GM12872 (cell line): ENCODE results near the gene NUP43.

Source experiments
- TF ChIP-seq, protein P1 (sequence below): IDR thresholded peaks from 3 replicates; pipeline ENCODE4 v1.5.1; 2011; ENCODE audit warnings: low read depth, mild to moderate bottlenecking, low read length, moderate library complexity; ENCODE audit not compliant: insufficient read depth

The NUP43 gene, protein sequence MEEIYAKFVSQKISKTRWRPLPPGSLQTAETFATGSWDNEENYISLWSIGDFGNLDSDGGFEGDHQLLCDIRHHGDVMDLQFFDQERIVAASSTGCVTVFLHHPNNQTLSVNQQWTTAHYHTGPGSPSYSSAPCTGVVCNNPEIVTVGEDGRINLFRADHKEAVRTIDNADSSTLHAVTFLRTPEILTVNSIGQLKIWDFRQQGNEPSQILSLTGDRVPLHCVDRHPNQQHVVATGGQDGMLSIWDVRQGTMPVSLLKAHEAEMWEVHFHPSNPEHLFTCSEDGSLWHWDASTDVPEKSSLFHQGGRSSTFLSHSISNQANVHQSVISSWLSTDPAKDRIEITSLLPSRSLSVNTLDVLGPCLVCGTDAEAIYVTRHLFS

DNA sequence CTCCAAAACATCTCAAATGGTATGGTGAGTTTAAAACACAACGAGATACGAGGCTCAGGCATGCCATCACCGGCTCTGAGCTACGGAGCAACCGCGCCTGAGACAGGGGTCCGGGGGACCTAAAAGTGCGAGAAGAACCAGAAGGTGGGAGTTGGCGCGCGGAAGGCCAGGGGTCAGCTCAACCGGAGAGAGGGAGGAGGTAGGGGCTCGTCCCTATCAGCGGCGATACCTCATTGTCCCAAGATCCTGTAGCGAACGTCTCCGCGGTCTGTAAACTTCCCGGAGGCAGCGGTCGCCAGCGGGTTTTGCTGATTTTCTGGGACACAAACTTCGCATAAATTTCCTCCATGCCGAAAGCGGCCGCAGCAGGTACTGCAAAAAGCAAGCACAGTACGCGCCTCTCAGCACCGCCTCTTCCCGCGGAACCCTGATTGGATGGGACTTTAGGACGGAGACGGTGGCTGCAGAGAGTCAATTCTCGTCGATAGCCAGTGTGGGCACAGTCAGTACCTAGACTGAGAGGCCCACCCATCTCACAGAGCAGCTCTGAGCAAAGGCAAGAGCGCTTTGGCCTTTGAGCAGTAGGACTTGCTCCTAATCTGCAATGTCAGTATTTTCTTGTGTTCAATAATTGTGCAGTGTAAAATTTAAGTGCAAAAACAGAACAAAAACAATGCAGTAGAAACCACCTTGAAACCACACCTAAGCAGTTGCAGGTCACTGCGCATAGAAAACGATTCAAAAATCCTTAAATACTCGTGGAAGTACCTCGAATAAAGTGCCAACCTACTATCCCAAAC, at the start of gene NUP43:
Gene NUP43 (minus strand): TSS at position 383 of the 800 bp plus-strand sequence. CDS start 34 bp downstream, at position 349.
- TF ChIP-seq, protein P1, sequence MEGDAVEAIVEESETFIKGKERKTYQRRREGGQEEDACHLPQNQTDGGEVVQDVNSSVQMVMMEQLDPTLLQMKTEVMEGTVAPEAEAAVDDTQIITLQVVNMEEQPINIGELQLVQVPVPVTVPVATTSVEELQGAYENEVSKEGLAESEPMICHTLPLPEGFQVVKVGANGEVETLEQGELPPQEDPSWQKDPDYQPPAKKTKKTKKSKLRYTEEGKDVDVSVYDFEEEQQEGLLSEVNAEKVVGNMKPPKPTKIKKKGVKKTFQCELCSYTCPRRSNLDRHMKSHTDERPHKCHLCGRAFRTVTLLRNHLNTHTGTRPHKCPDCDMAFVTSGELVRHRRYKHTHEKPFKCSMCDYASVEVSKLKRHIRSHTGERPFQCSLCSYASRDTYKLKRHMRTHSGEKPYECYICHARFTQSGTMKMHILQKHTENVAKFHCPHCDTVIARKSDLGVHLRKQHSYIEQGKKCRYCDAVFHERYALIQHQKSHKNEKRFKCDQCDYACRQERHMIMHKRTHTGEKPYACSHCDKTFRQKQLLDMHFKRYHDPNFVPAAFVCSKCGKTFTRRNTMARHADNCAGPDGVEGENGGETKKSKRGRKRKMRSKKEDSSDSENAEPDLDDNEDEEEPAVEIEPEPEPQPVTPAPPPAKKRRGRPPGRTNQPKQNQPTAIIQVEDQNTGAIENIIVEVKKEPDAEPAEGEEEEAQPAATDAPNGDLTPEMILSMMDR = peak; percentile 59

DNA sequence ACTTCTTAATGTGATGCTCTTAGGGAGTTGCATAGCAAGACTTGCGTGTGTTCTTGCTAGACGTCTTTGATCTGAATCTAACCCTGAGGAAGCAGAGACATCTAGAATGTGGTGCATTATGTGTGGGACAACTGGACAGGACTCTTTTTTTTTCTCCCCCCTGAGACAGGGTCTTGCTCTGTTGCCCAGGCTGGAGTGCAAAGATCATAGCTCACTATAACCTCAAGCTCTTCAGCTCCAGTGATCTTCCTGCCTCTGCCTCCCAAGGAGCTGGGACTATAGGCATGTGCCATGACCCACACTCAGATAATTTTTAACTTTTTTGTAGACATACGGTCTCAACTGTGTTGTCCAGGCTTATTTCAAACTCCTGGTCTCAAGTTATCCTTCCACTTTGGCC, 37.2 kb upstream of the NUP43 start:
- TF ChIP-seq, protein P1 = no peak

DNA sequence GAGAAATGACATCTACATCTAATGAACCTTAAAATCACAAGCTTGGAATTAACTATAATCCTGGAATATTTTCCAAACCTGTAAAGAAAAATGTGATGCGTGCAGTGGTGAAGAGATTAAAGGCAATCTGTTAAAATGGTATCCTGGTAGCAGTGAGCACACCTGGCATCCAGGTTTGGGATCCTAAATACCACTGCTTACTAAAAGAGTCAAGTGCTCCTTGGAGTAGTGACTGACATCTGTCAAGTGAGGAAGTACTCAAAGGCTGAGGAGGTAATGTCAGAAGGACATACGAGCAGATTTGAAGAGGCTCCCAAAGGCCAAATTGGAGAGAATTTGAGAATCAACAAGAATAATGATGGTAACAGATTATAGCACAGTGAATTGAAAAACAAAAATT, 36.0 kb upstream of the NUP43 start:
- TF ChIP-seq, protein P1 = no peak

DNA sequence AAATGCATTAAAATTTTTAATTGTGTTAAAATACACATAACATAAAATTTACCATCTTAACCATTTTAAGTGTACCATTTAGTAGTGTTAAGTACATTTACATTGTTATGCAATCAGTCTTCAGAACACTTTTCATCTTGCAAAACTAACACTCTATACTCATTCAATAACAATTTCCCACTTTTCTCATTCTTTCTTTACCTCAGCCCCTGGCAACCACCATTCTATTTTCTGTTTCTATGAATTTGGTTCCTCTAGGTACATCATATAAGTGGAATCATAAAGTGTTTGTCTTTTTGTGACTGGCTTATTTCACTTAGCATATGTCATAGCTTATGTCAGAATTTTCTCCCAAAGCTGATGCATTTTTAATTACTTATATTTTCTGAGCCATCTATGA, 35.4 kb upstream of the NUP43 start:
- TF ChIP-seq, protein P1 = no peak

DNA sequence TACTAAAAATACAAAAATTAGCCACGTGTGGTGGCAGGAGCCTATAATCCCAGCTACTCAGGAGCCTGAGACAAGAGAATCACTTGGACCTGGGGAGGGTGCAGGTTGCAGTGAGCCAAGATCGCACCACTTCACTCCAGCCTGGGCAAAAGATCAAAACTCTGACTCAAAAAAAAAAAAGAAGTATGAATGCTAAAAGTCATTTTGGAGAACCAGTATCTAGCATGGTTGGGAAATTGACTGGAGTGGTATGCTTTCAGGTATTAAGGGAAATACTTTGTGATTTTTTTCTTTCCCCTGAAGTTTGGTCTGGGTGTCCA, 33.3 kb upstream of the NUP43 start:
- TF ChIP-seq, protein P1 = no peak

DNA sequence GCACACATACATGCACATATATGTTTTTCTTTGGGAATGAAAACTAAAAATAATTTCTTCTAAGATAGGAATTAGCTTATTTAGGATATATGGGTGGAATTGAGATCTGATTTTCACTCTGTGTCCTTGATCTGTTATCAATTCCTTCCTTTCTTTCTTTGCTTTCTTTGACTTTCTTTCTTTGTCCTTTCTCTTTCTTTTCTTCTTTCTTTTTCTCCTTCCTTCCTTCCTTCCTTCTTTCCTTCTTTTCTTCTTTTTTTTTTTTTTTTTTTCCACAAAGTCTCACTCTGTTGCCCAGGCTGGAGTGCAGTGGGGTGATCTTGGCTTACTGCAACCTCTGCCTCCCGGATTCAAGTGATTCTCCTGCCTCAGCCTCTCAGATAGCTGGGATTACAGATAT, 31.3 kb upstream of the NUP43 start:
- TF ChIP-seq, protein P1 = no peak

DNA sequence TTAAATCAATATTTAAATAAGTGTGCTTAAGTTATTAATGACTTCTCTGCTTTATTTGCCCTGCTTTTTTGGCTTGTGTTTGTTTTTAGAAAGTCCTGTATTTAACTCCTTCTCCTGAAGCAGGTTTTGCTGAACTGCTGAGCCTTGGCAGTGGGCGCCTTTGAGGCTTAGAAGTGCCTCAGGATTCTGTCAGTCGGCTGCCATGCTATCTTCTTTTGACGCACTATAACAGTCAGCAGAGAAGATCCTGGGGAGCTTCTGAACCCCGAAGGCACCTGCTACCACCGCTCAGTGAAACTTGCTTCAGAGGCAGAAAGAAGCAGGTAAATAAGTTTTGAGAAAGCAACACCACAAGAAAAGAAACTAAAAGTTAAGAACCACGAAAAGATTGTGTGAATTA, 25.6 kb upstream of the NUP43 start:
- TF ChIP-seq, protein P1 = no peak
